ENCODE results near the gene PPDPF. TPM values are rescaled to one million over a fixed set of nuclear protein-coding genes. Genes with fewer than 3 reads are reported as not detected.

PPDPF gene
- total RNA-seq, 1 donor: 38.4 TPM

- no peak overlapping the region for H3K4me3 ChIP-seq (ENCODE audit: low read depth, low read length)
- TF ChIP-seq CTCF (IDR thresholded peaks at IDR 0.05; ENCODE audit: insufficient read depth, low read depth, low read length): no peak
- no peak for DNase-seq (ENCODE audit: low read depth)
Observed at GRCh38 chr20:63542696-63543095, 22.1 kb downstream of the PPDPF start.

GRCh38 chr20:63543131-63543530 is 22.6 kb downstream of the PPDPF start:
- DNase-seq (ENCODE audit: low read depth): no peak
- TF ChIP-seq CTCF (IDR thresholded peaks at IDR 0.05; ENCODE audit: insufficient read depth, low read depth, low read length): no peak
- H3K4me3 ChIP-seq (ENCODE audit: low read depth, low read length): no peak overlapping the region

- no peak overlapping the region for H3K4me3 ChIP-seq (ENCODE audit: low read depth, low read length)
- no peak for DNase-seq (ENCODE audit: low read depth)
- no peak for TF ChIP-seq CTCF (IDR thresholded peaks at IDR 0.05; ENCODE audit: insufficient read depth, low read depth, low read length)
Observed at GRCh38 chr20:63543733-63544132, 23.2 kb downstream of the PPDPF start.

GRCh38 chr20:63544241-63544957 is 23.8 kb downstream of the PPDPF start:
- DNase-seq (ENCODE audit: low read depth): no peak
- no peak overlapping the region for H3K4me3 ChIP-seq (ENCODE audit: low read depth, low read length)
- no peak for TF ChIP-seq CTCF (IDR thresholded peaks at IDR 0.05; ENCODE audit: insufficient read depth, low read depth, low read length)

- DNase-seq (ENCODE audit: low read depth): no peak
- no peak overlapping the region for H3K4me3 ChIP-seq (ENCODE audit: low read depth, low read length)
- TF ChIP-seq CTCF (IDR thresholded peaks at IDR 0.05; ENCODE audit: insufficient read depth, low read depth, low read length): no peak
Observed at GRCh38 chr20:63544958-63545516, 24.5 kb downstream of the PPDPF start.

GRCh38 chr20:63545814-63546213 is 25.2 kb downstream of the PPDPF start:
- no peak for DNase-seq (ENCODE audit: low read depth)
- no peak for TF ChIP-seq CTCF (IDR thresholded peaks at IDR 0.05; ENCODE audit: insufficient read depth, low read depth, low read length)
- H3K4me3 ChIP-seq (ENCODE audit: low read depth, low read length): no peak overlapping the region

All from fibroblast of villous mesenchyme (primary cell).